Fibroblast of lung (primary cell): ENCODE data around the gene KRT38.

Experiments
- EZH2 ChIP-seq: IDR thresholded peaks from 2 replicates; pipeline ENCODE4 v1.5.1; 2012; ENCODE audit warnings: low read length, control low read depth, mild to moderate bottlenecking; ENCODE audit errors: missing control alignments
- TF ChIP-seq, protein P1 (sequence below), 2 donors: IDR thresholded peaks in 1 of 2; conservative IDR thresholded peaks in 1 of 2; 1 replicate in 1 of 2; 2 replicates in 1 of 2; pipeline ENCODE4 v1.5.1; 2011 to 2012; ENCODE audit warnings: low read length in 2 of 2, control low read depth in 1 of 2, inconsistent platforms in 1 of 2, low read depth in 1 of 2, mild to moderate bottlenecking in 1 of 2

DNA sequence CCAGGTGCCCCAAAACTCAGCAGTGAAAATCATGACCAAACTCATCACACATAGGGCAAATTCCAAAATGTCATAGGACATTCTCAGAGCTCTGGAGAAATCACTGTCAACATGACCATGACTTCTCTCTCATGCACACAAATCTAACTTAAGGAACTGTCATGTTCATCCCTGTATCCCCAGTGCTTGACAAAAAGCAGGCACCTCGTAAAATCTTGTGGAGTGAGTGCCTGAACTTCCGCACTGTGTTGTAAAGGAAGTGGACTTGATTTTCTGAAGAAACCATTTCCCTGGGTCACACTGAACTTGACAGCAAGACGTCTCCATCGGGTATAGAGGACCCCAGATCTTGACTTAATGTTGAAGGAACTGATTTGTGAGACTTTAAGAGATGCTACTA, 19.2 kb downstream of the KRT38 start:
- TF ChIP-seq EZH2: no peak
- TF ChIP-seq, protein P1, sequence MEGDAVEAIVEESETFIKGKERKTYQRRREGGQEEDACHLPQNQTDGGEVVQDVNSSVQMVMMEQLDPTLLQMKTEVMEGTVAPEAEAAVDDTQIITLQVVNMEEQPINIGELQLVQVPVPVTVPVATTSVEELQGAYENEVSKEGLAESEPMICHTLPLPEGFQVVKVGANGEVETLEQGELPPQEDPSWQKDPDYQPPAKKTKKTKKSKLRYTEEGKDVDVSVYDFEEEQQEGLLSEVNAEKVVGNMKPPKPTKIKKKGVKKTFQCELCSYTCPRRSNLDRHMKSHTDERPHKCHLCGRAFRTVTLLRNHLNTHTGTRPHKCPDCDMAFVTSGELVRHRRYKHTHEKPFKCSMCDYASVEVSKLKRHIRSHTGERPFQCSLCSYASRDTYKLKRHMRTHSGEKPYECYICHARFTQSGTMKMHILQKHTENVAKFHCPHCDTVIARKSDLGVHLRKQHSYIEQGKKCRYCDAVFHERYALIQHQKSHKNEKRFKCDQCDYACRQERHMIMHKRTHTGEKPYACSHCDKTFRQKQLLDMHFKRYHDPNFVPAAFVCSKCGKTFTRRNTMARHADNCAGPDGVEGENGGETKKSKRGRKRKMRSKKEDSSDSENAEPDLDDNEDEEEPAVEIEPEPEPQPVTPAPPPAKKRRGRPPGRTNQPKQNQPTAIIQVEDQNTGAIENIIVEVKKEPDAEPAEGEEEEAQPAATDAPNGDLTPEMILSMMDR (conservative IDR thresholded peaks at IDR 0.05 in 1 of 2, IDR thresholded peaks at IDR 0.05 in 1 of 2; ENCODE audit: low read depth in 1 of 2, low read length in 2 of 2): no peak
